B cell (primary cell): Measurements from ENCODE around the gene CDKN1B. TPM values are rescaled to one million over a fixed set of nuclear protein-coding genes. Genes with fewer than 3 reads are reported as not detected.

ENCODE experiments used
- ATAC-seq: fragments of 200-7000 bp; cut with Tn5 transposase; one replicate; pipeline ENCODE4 v1.10.0; 2021; ENCODE audit warnings: low read depth, mild to moderate bottlenecking, moderate number of reproducible peaks, moderate library complexity
- CTCF ChIA-PET: fragments of 350-600 bp; sonication (Branson Sonifier 250); formaldehyde crosslinking; loops from one replicate; lab custom pipeline; 2021; ENCODE audit warnings: antibody characterized with exemption, inconsistent platforms; lab: Charles Lee
- POLR2A ChIA-PET: fragments of 350-600 bp; sonication (Branson Sonifier 250); formaldehyde crosslinking; loops from one replicate; lab custom pipeline; 2021; ENCODE audit warnings: antibody characterized with exemption; lab: Charles Lee
- DNase-seq: peaks from one replicate; pipeline ENCODE4 v3.0.0; 2013
- H2AFZ ChIP-seq: 2 replicates; pipeline ENCODE4 v1.6.1; 2012; ENCODE audit warnings: mild to moderate bottlenecking, low read depth, low read length; ENCODE audit not compliant: insufficient read depth, poor library complexity, severe bottlenecking
- H3K27ac ChIP-seq, 2 donors: 1 replicate in 1 of 2; 2 replicates in 1 of 2; pipeline ENCODE4 v1.5.1; 2012 to 2013; ENCODE audit warnings: low read length in 2 of 2, mild to moderate bottlenecking in 2 of 2, moderate library complexity in 1 of 2
- H3K27me3 ChIP-seq, 4 experiments: fragments of 200-600 bp in 1 of 4; sonication (generic) in 1 of 4; replicated peaks in 1 of 4; 1 replicate in 2 of 4; 2 replicates in 2 of 4; pipeline versions ENCODE4 v1.6.1 to v1.7.0; 2013 to 2016; ENCODE audit warnings: low read length in 3 of 4, mild to moderate bottlenecking in 2 of 4, mixed read lengths in 1 of 4, moderate library complexity in 1 of 4; ENCODE audit not compliant: insufficient read depth in 4 of 4, control insufficient read depth in 3 of 4; ENCODE audit errors: control extremely low read depth in 1 of 4
- H3K36me3 ChIP-seq, 2 experiments: replicated peaks in 1 of 2; 1 replicate in 1 of 2; 2 replicates in 1 of 2; pipeline versions ENCODE4 v1.6.1 to v1.7.1; 2013; ENCODE audit warnings: low read length in 1 of 2; ENCODE audit not compliant: insufficient read depth in 2 of 2, control insufficient read depth in 1 of 2; ENCODE audit errors: control extremely low read depth in 1 of 2, extremely low read depth in 1 of 2
- H3K4me1 ChIP-seq, 2 donors: fragments of 200-600 bp in 1 of 2; sonication (generic) in 1 of 2; 1 replicate in 1 of 2; 2 replicates in 1 of 2; pipeline versions ENCODE4 v1.5.1 to v1.6.1; 2013 to 2017; ENCODE audit warnings: low read length in 2 of 2; ENCODE audit not compliant: control insufficient read depth in 2 of 2, insufficient read depth in 2 of 2
- H3K4me2 ChIP-seq: replicated peaks from 2 replicates; pipeline ENCODE3; 2012; ENCODE audit warnings: mild to moderate bottlenecking, low read depth, low read length; ENCODE audit not compliant: poor library complexity, severe bottlenecking
- H3K4me3 ChIP-seq, 5 experiments: fragments of 200-600 bp in 1 of 5; sonication (generic) in 1 of 5; 1 replicate in 3 of 5; 2 replicates in 2 of 5; pipeline versions ENCODE4 v1.5.1 to v1.7.0; 2011 to 2016; ENCODE audit warnings: low read length in 4 of 5, mild to moderate bottlenecking in 4 of 5, low read depth in 2 of 5, control low read depth in 1 of 5, moderate library complexity in 1 of 5; ENCODE audit not compliant: insufficient read depth in 1 of 5; ENCODE audit errors: control extremely low read depth in 1 of 5, extremely low read depth in 1 of 5
- H3K79me2 ChIP-seq: fragments of 200-600 bp; sonication (generic); one replicate; pipeline ENCODE4 v1.6.0; 2016; ENCODE audit warnings: low read length; ENCODE audit not compliant: control insufficient read depth, insufficient read depth
- H3K9ac ChIP-seq: fragments of 200-600 bp; sonication (generic); 2 replicates; pipeline ENCODE4 v1.6.1; 2017; ENCODE audit warnings: mild to moderate bottlenecking, low read length, moderate library complexity
- H3K9me3 ChIP-seq, 3 donors: one replicate each; pipeline versions ENCODE4 v1.6.1 to v1.7.1; 2013; ENCODE audit warnings: low read length in 2 of 3; ENCODE audit not compliant: control insufficient read depth in 2 of 3, insufficient read depth in 1 of 3; ENCODE audit errors: control extremely low read depth in 1 of 3
- H4K20me1 ChIP-seq: 2 replicates; pipeline ENCODE4 v1.6.0; 2012; ENCODE audit warnings: mild to moderate bottlenecking, low read length; ENCODE audit not compliant: insufficient read depth, control insufficient read depth, poor library complexity, severe bottlenecking
- H3K27ac Mint-ChIP-seq: one replicate; pipeline ENCODE4 v1.8.0; 2021; ENCODE audit warnings: mixed read lengths
- H3K27me3 Mint-ChIP-seq: one replicate; pipeline ENCODE4 v1.8.0; 2021; ENCODE audit warnings: mixed read lengths
- H3K4me1 Mint-ChIP-seq: one replicate; pipeline ENCODE4 v1.8.0; 2021; ENCODE audit warnings: mixed read lengths
- H3K4me3 Mint-ChIP-seq: one replicate; pipeline ENCODE4 v1.8.0; 2021; ENCODE audit warnings: mixed read lengths
- H3K9me3 Mint-ChIP-seq: one replicate; pipeline ENCODE4 v1.8.0; 2022; ENCODE audit warnings: mixed read lengths; ENCODE audit not compliant: insufficient read depth
- EZH2 ChIP-seq: IDR thresholded peaks from 2 replicates; pipeline ENCODE4 v1.6.1; 2012; ENCODE audit warnings: borderline replicate concordance, low read depth, mild to moderate bottlenecking, moderate library complexity, low read length; ENCODE audit not compliant: insufficient read depth, poor library complexity, severe bottlenecking
- WGBS: methylation state at CpG from one replicate; pipeline ENCODE4 v1.1.5; 2013; ENCODE audit warnings: missing lambda C conversion rate; ENCODE audit not compliant: insufficient coverage; 5-methylcytosine and 5-hydroxymethylcytosine counted together
- intact Hi-C: fragments of 100-400 bp; cut with micrococcal nuclease; formaldehyde crosslinking; loops from one replicate; pipeline ENCODE4 v1.10.0; 2022
- polyA plus RNA-seq: library from polyadenylated mRNA; depleted of rRNA; stranded (reverse); fragments of >200 nt; gene quantifications from 2 replicates; pipeline ENCODE4 v1.2.3, GENCODE V29; 2012
- total RNA-seq, 2 donors: library from RNA; stranded (reverse); fragments of 120-200 nt in 1 of 2; gene quantifications; 1 replicate in 1 of 2; 2 replicates in 1 of 2; pipeline versions ENCODE4 v1.2.3 to v1.2.4, GENCODE V29; 2013 to 2022
- TF ChIP-seq, protein P1 (sequence below): fragments of 200-600 bp; IDR thresholded peaks from one replicate; pipeline ENCODE4 v1.8.0; 2022; ENCODE audit warnings: antibody characterized with exemption, mild to moderate bottlenecking

The CDKN1B gene
- total and polyA plus RNA-seq, 2 donors (not counting 1 experiment from before 2014, with no cell fraction given), result 77.4 to 149 TPM

DNA sequence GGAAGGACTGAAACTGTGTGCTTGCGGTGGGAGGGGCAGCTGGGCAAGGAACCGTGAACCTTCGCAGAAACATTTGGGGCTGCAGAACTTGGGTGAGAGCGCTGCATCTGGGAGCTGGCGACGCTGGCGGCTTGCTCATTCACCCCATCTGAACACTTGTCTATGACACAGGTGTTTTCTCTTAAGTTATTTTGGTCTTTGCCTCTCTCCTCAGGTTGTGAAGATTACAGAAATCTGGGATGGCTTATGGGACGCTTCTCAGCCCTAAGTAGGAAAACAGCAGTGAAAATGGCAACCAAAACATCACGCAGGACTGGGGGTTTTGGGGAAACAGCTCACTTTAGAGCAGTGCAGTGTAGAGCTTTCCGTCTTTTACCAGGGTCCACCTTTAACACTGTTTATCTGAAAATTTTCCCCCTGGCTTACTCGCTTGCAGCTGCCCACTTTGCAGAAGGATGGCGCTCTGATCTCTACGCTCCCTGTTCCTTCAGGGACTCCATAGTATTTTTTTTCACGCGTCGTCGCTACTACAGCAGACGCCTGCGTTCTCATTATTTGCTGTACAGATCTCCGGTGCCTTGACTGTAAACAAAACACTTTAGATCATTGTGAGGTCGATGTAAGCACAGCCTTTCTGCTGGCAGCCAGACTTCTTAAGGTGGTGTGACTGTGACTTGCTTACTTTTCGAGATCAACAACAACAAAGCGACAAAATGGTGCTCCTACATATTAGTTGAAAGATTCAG lies 2.7 kb upstream of the CDKN1B start:
- CTCF ChIA-PET, result interaction anchor here (0.7 to 4.1 kb wide), 19 partner anchors 9 to 357 kb away, joined by 3 to 59 read pairs (median 4); partner anchors contain the start of gene BORCS5
- peak; percentile 54 for ATAC-seq
- H3K9ac ChIP-seq, result peak overlapping the region; percentile 98
- H3K4me1 ChIP-seq, result peaks cover 29 to 34% of the 10 kb centered on the region in 2 donors
- intact Hi-C loops, result loop anchor here (1.0 to 10.0 kb wide), 8 partner anchors 10 to 1067 kb away; partner anchors contain the start of genes BORCS5 and ETV6
- peak overlapping the region; percentile 82 to 96 (median 93) for H3K4me3 ChIP-seq
- H3K79me2 ChIP-seq, result peaks cover 32% of the 10 kb centered on the region
- no peaks in the 10 kb centered on the region for H3K27me3 Mint-ChIP-seq
- peak overlapping the region; percentile 98 for H3K27ac Mint-ChIP-seq
- H3K4me2 ChIP-seq, result peak overlapping the region; percentile 94
- POLR2A ChIA-PET, result interaction anchor here (0.6 to 6.6 kb wide), 14 partner anchors 9 to 386 kb away, joined by 3 to 155 read pairs (median 6); partner anchors contain the start of genes BORCS5, DUSP16 and GPR19
- H2AFZ ChIP-seq, result peak overlapping the region; percentile 59
- no peaks in the 10 kb centered on the region for H3K27me3 ChIP-seq
- H3K4me1 Mint-ChIP-seq, result peaks cover 45% of the 10 kb centered on the region
- WGBS, result 2% methylated on average over 21 of the region's 23 CpGs
- H3K9me3 Mint-ChIP-seq, result no peaks in the 10 kb centered on the region
- TF ChIP-seq, protein P1, sequence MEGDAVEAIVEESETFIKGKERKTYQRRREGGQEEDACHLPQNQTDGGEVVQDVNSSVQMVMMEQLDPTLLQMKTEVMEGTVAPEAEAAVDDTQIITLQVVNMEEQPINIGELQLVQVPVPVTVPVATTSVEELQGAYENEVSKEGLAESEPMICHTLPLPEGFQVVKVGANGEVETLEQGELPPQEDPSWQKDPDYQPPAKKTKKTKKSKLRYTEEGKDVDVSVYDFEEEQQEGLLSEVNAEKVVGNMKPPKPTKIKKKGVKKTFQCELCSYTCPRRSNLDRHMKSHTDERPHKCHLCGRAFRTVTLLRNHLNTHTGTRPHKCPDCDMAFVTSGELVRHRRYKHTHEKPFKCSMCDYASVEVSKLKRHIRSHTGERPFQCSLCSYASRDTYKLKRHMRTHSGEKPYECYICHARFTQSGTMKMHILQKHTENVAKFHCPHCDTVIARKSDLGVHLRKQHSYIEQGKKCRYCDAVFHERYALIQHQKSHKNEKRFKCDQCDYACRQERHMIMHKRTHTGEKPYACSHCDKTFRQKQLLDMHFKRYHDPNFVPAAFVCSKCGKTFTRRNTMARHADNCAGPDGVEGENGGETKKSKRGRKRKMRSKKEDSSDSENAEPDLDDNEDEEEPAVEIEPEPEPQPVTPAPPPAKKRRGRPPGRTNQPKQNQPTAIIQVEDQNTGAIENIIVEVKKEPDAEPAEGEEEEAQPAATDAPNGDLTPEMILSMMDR, result peak; percentile 18
- no peak for TF ChIP-seq EZH2
- peaks cover 2 to 14% of the 10 kb centered on the region in 2 experiments for H3K36me3 ChIP-seq
- no peaks in the 10 kb centered on the region for H3K9me3 ChIP-seq
- H4K20me1 ChIP-seq, result peaks cover 22% of the 10 kb centered on the region
- H3K4me3 Mint-ChIP-seq, result peak overlapping the region; percentile 90
- H3K27ac ChIP-seq, result peak overlapping the region; percentile 94 to 96
- DNase-seq, result peak; percentile 86

DNA sequence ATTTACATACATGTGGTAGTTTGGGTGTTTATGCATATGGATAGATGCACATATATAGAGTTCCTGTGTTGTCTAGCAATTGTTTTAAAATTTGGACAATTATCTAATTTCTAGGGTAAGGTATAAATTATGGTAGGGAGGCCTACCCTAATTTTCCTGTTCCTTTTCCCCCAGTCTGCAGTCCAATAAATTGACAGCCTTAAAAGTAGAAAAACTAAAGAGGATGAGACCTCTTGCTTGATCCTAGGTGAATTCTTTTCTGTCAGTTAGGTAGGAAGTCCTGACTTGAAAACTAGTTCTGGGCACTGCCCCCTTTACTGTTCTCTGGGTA lies 2.1 kb upstream of the CDKN1B start:
- peaks cover 25% of the 10 kb centered on the region for H4K20me1 ChIP-seq
- Mint-ChIP-seq H3K4me3 (peak overlapping the region; percentile 90), H3K27me3 (no peaks in the 10 kb centered on the region), H3K27ac (peak overlapping the region; percentile 98), H3K4me1 (peaks cover 49% of the 10 kb centered on the region), H3K9me3 (no peaks in the 10 kb centered on the region)
- ATAC-seq, result no peak
- peak overlapping the region; percentile 94 to 96 for H3K27ac ChIP-seq
- peaks cover 36 to 40% of the 10 kb centered on the region in 2 donors for H3K4me1 ChIP-seq
- POLR2A ChIA-PET, result interaction anchor here (0.9 to 6.6 kb wide), 7 partner anchors 9 to 358 kb away, joined by 3 to 155 read pairs (median 7); partner anchors contain the start of genes BORCS5 and GPR19
- H3K9me3 ChIP-seq, result no peaks in the 10 kb centered on the region
- intact Hi-C loops, result loop anchor here (2.0 to 10.0 kb wide), 5 partner anchors 14 to 1068 kb away; partner anchors contain the start of gene ETV6
- CTCF ChIA-PET, result interaction anchor here (1.1 to 4.1 kb wide), 11 partner anchors 9 to 358 kb away, joined by 3 to 59 read pairs (median 11); partner anchors contain the start of gene BORCS5
- TF ChIP-seq EZH2, result no peak
- TF ChIP-seq, protein P1, result no peak
- H3K4me2 ChIP-seq, result peak overlapping the region; percentile 94
- peak overlapping the region; percentile 82 to 96 (median 93) for H3K4me3 ChIP-seq
- H3K36me3 ChIP-seq, result peaks cover 3 to 21% of the 10 kb centered on the region in 2 experiments
- peak overlapping the region; percentile 98 for H3K9ac ChIP-seq
- peaks cover 34% of the 10 kb centered on the region for H3K79me2 ChIP-seq
- H3K27me3 ChIP-seq, result no peaks in the 10 kb centered on the region
- H2AFZ ChIP-seq, result peak overlapping the region; percentile 72
- no peak for DNase-seq
